ENCODE results near the gene PRRC2A.

DNA sequence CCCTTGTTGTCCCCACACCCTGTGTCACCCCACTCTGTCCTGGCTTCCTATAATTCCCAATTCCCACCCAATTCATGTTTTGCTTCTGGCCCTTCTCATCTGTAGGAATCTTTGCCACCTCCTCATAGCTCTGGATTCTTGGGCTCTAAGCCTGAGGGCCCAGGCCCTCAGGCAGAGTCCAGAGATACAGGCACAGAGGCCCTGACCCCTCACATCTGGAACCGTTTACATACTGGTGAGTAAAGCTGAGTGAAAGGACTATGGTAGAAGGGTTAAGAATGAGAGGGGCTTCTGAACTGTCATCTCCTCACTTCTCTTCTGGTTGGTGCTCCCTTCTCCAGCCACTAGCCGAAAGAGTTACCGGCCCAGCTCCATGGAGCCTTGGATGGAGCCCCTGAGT, 13.6 kb downstream of the PRRC2A start:
- TF ChIP-seq, protein P1, sequence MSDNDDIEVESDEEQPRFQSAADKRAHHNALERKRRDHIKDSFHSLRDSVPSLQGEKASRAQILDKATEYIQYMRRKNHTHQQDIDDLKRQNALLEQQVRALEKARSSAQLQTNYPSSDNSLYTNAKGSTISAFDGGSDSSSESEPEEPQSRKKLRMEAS (IDR thresholded peaks at IDR 0.05), result no peak
- TF ChIP-seq CBX2 (IDR thresholded peaks at IDR 0.05; ENCODE audit: borderline replicate concordance, low read depth) (no peak), CEBPB (IDR thresholded peaks at IDR 0.05) (no peak), PHF8 (IDR thresholded peaks at IDR 0.05; ENCODE audit: borderline replicate concordance, low read depth) (no peak)
- TF ChIP-seq, protein P2, sequence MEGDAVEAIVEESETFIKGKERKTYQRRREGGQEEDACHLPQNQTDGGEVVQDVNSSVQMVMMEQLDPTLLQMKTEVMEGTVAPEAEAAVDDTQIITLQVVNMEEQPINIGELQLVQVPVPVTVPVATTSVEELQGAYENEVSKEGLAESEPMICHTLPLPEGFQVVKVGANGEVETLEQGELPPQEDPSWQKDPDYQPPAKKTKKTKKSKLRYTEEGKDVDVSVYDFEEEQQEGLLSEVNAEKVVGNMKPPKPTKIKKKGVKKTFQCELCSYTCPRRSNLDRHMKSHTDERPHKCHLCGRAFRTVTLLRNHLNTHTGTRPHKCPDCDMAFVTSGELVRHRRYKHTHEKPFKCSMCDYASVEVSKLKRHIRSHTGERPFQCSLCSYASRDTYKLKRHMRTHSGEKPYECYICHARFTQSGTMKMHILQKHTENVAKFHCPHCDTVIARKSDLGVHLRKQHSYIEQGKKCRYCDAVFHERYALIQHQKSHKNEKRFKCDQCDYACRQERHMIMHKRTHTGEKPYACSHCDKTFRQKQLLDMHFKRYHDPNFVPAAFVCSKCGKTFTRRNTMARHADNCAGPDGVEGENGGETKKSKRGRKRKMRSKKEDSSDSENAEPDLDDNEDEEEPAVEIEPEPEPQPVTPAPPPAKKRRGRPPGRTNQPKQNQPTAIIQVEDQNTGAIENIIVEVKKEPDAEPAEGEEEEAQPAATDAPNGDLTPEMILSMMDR (IDR thresholded peaks at IDR 0.05), result no peak
